ENCODE results near the gene WNT7B. TPM values are rescaled to one million over a fixed set of nuclear protein-coding genes. Genes with fewer than 3 reads are reported as not detected.

Gene WNT7B
- polyA plus RNA-seq, 4 donors = 0.03 to 0.22 (median 0.03) TPM; not detected in 1

DNA sequence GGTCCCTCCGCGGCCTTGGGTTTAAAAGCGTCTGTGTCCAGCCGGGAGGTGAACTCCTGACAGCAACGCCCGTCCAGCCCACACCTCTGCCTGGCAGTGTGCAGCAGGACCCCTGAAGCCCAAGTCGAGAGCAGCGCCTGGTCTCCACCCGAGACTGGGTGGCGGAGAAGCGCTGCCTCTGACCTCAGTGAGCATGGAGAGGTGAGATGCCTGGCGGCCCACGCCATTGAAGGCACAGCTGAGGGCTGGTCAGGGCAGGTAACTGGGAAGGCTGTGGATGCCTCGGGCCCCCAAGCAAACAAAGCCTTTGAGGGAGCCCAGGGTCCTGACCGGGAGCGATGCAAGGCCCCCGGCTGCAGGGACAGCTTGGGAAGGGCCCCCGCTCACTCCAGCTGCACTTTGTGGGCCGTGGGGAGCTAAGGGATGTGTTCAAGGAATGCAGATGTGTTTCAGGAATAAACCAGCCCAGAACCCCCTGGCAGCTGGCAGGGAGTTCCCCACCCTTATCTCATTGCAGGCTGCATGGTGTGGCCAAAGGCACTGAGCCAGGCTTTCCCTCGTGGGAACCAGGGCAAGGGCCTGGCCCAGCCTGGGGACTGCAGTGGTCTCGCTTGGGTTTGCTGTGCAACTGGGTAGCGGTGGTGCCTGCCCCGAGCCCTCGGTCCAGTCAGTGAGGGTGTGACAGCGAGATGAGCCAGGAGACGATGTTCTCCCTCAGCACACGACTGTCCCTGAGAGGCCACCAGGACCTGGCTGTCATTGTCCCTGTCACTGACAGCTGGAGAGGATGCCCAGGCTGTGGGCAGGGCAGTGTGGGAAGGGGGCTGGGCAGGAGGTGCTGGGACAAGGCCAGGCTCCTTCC is 92.5 kb downstream of the WNT7B start:
- H3K4me1 ChIP-seq (ENCODE audit: control insufficient read depth in 3 of 3, insufficient read depth in 2 of 3, low read depth in 1 of 3, low read length in 2 of 3) = peaks cover 0 to 3% (median 0%) of the 10 kb centered on the region in 3 donors
- H3K4me3 ChIP-seq (ENCODE audit: low read depth in 1 of 3, low read length in 3 of 3) = no peak overlapping the region
- no peaks in the 10 kb centered on the region for H3K9me3 ChIP-seq (ENCODE audit: control insufficient read depth in 2 of 2, insufficient read depth in 1 of 2, low read depth in 1 of 2, low read length in 1 of 2)
- no peak overlapping the region for H3K27ac ChIP-seq (ENCODE audit: low read depth in 1 of 3, low read length in 2 of 3)
- FAIRE-seq (no peak), DNase-seq (no peak)
- no peaks in the 10 kb centered on the region for H3K36me3 ChIP-seq (ENCODE audit: control insufficient read depth in 3 of 3, insufficient read depth in 2 of 3, low read depth in 1 of 3, low read length in 3 of 3)
- peaks cover 14 to 47% (median 17%) of the 10 kb centered on the region in 3 donors for H3K27me3 ChIP-seq (ENCODE audit: control insufficient read depth in 3 of 3, insufficient read depth in 3 of 3, low read length in 3 of 3)
- 65 to 77% (median 69%) methylated on average over 27 of the region's 27 CpGs for WGBS, 3 donors

DNA sequence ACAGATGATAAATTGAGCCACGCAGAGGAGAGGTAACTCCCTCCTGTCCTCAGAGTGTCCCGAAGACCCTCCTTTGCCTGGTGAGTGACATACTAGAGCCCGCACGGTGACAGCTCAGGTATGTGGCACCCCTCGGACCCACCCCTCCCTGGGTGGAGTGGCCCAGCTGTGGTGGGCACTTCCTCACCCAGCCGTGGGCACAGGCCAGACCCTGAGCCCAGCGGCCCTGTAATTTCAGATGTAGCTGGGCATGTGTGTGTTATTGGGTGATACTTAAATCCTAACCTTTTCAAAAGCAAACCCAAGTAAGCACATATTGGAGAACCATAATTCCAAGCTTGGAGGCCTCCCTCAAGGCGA is 93.2 kb downstream of the WNT7B start:
- FAIRE-seq (no peak), DNase-seq (no peak)
- Histone ChIP-seq H3K27me3 (ENCODE audit: control insufficient read depth in 3 of 3, insufficient read depth in 3 of 3, low read length in 3 of 3) (peaks cover 14 to 44% (median 19%) of the 10 kb centered on the region in 3 donors), H3K27ac (ENCODE audit: low read depth in 1 of 3, low read length in 2 of 3) (no peak overlapping the region), H3K4me1 (ENCODE audit: control insufficient read depth in 3 of 3, insufficient read depth in 2 of 3, low read depth in 1 of 3, low read length in 2 of 3) (peaks cover 0 to 3% (median 0%) of the 10 kb centered on the region in 3 donors), H3K4me3 (ENCODE audit: low read depth in 1 of 3, low read length in 3 of 3) (no peak overlapping the region), H3K9me3 (ENCODE audit: control insufficient read depth in 2 of 2, insufficient read depth in 1 of 2, low read depth in 1 of 2, low read length in 1 of 2) (no peaks in the 10 kb centered on the region), H3K36me3 (ENCODE audit: control insufficient read depth in 3 of 3, insufficient read depth in 2 of 3, low read depth in 1 of 3, low read length in 3 of 3) (no peaks in the 10 kb centered on the region)
- WGBS, 3 donors = 83 to 85% (median 85%) methylated on average over 8 of the region's 8 CpGs

DNA sequence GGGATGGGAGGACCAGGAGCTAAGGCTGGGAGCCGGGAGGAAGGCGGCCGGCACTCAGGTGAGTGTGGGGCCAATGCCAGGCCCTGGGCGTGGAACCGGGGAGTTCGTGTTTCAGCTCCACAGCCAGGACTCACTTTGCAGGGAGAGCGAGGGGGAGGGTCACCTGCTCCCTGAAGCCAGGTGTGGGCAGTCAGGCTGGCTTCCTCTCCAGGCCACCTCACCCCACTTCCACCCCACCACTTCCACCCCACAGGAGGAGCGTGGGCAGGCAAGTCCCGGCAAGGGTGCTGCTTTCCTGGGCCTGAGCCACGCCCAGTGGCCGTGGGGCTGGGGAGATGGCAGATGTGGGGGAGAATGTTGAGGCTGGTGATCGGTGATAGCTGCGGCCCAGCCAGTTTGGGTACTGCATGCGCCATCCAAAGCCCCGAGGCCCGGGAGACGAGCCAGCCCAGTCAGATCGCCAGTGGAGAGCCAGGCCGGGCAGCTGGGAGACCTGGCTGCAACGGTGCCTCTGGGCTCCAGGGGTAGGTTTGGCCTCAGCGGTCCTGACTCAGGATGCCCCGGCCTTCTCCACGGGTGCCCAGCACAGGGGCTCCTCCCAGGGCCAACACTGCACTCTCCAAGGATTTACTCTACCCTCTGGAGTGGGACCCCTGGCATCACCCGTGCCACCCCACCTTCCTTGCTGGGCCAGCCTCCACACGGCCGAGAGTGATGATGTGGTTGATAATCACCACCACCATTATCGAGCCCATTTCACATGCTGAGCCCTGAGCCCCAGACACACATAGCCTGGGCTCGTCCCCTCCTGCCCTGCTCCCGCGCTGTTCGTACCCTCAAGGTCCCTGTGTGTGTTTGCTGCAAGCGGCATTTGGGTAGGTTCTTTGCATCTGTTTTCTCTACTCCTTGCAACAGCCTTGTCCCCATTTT is 93.8 kb downstream of the WNT7B start:
- FAIRE-seq = no peak
- no peak for DNase-seq

DNA sequence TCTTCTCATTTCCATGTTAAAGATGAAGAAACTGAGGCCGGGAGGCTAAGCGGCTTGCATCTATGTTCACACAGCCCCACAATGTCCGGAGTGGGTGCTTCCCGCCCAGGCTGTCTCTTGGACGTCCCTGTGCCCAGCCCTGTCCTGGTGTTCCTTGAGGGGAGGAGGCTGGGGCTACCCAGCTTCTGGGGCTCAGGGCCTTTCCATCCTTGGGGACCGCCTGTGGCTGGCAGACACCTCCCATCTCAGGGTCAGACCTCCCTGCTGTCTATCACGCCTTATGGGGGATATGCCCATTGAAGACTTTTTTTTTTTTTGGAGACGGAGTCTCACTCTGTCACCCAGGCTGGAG is 95.5 kb downstream of the WNT7B start:
- Histone ChIP-seq H3K27ac (ENCODE audit: low read depth in 1 of 3, low read length in 2 of 3) (no peak overlapping the region), H3K4me1 (ENCODE audit: control insufficient read depth in 3 of 3, insufficient read depth in 2 of 3, low read depth in 1 of 3, low read length in 2 of 3) (peaks cover 0 to 3% (median 0%) of the 10 kb centered on the region in 3 donors), H3K27me3 (ENCODE audit: control insufficient read depth in 3 of 3, insufficient read depth in 3 of 3, low read length in 3 of 3) (peaks cover 14 to 58% (median 32%) of the 10 kb centered on the region in 3 donors), H3K4me3 (ENCODE audit: low read depth in 1 of 3, low read length in 3 of 3) (no peak overlapping the region), H3K36me3 (ENCODE audit: control insufficient read depth in 3 of 3, insufficient read depth in 2 of 3, low read depth in 1 of 3, low read length in 3 of 3) (no peaks in the 10 kb centered on the region), H3K9me3 (ENCODE audit: control insufficient read depth in 2 of 2, insufficient read depth in 1 of 2, low read depth in 1 of 2, low read length in 1 of 2) (no peaks in the 10 kb centered on the region)
- 75 to 82% (median 79%) methylated on average over 8 of the region's 8 CpGs for WGBS, 3 donors
- no peak for FAIRE-seq
- no peak for DNase-seq

More for the DNA sequence above, 93.8 kb downstream of the WNT7B start:
- H3K36me3 ChIP-seq (ENCODE audit: control insufficient read depth in 3 of 3, insufficient read depth in 2 of 3, low read depth in 1 of 3, low read length in 3 of 3) = no peaks in the 10 kb centered on the region
- no peaks in the 10 kb centered on the region for H3K9me3 ChIP-seq (ENCODE audit: control insufficient read depth in 2 of 2, insufficient read depth in 1 of 2, low read depth in 1 of 2, low read length in 1 of 2)
- H3K4me1 ChIP-seq (ENCODE audit: control insufficient read depth in 3 of 3, insufficient read depth in 2 of 3, low read depth in 1 of 3, low read length in 2 of 3) = peaks cover 0 to 3% (median 0%) of the 10 kb centered on the region in 3 donors
- WGBS, 3 donors = 64 to 80% (median 68%) methylated on average over 31 to 32 of the region's 32 CpGs
- H3K27ac ChIP-seq (ENCODE audit: low read depth in 1 of 3, low read length in 2 of 3) = no peak overlapping the region
- no peak overlapping the region for H3K4me3 ChIP-seq (ENCODE audit: low read depth in 1 of 3, low read length in 3 of 3)
- H3K27me3 ChIP-seq (ENCODE audit: control insufficient read depth in 3 of 3, insufficient read depth in 3 of 3, low read length in 3 of 3) = peaks cover 14 to 44% (median 23%) of the 10 kb centered on the region in 3 donors

DNA sequence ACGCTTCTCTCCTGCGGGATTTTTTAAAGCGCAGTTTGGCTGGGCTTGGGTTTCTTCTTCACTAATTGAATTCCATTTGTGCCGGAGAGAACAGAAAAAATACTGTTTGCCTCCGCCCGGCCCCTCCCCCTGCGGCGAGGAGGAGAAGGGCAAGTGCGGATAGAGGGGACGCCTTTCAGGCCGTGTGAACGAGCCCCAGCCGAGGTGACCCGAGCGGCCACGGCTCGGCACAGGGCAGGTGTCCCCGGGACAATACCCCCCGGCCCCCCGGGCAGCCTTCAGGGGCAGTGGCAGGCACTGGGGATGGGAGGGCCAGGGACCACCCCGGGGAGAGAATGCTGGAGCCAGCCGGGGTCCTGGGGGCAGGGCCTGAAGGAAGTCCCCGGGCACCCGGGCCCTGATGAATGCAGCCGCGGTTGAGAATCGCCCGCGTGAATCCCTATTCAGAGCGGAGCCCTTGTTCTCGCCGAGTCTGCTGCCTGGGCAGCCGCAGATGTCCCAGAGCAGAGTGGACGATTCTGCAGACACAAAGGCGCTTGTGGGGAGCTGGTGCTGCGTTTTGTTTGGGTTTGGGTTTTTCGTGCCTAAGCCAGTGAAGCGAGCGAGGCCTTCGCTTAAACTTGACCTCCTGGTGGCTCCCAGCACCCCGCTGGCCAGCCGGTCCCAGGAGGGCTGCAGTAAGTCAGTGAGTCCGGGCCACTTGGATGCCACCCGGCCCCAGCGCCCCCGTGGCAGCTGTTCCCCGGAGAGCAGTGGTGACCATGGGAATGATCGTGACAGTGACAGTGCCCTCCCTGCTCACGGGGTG is 96.0 kb downstream of the WNT7B start:
- Histone ChIP-seq H3K9me3 (ENCODE audit: control insufficient read depth in 2 of 2, insufficient read depth in 1 of 2, low read depth in 1 of 2, low read length in 1 of 2) (no peaks in the 10 kb centered on the region), H3K27ac (ENCODE audit: low read depth in 1 of 3, low read length in 2 of 3) (no peak overlapping the region), H3K4me1 (ENCODE audit: control insufficient read depth in 3 of 3, insufficient read depth in 2 of 3, low read depth in 1 of 3, low read length in 2 of 3) (peaks cover 0 to 3% (median 0%) of the 10 kb centered on the region in 3 donors), H3K36me3 (ENCODE audit: control insufficient read depth in 3 of 3, insufficient read depth in 2 of 3, low read depth in 1 of 3, low read length in 3 of 3) (no peaks in the 10 kb centered on the region), H3K27me3 (ENCODE audit: control insufficient read depth in 3 of 3, insufficient read depth in 3 of 3, low read length in 3 of 3) (peaks cover 14 to 58% (median 32%) of the 10 kb centered on the region in 3 donors), H3K4me3 (ENCODE audit: low read depth in 1 of 3, low read length in 3 of 3) (no peak overlapping the region)
- FAIRE-seq (no peak), DNase-seq (no peak)
- 14 to 19% (median 17%) methylated on average over 48 to 49 of the region's 49 CpGs for WGBS, 3 donors

DNA sequence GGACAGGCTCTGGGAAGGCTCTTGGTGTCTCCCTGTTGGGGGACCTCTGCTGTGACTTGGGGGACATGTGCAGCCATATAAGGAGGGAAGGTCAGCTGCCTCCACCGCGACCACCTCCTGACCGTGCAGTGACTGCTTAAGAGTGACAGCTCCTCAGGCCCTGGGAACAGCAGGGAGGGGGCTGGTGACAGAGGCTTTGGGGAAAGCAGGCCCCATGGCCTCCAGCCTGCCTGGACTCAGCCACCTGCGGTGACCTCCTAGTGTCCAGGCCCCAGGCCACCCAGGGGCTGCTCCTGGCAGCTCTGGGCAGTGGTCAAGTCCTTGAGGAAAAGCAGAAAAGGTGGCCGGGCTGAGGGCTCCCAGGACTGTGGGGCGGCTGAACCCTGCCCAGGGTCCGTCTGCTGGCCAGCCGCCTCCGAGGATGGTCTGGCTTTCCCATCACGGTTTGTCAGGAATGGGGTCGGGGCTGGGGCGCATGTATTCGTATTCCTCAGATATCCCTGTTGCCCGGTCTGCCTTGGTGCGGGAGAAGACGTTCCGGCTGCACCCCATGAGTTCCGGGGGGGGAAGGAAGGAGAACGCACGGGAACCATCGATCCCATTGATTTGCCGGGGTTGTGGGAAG is 96.8 kb downstream of the WNT7B start:
- no peak for DNase-seq

DNA sequence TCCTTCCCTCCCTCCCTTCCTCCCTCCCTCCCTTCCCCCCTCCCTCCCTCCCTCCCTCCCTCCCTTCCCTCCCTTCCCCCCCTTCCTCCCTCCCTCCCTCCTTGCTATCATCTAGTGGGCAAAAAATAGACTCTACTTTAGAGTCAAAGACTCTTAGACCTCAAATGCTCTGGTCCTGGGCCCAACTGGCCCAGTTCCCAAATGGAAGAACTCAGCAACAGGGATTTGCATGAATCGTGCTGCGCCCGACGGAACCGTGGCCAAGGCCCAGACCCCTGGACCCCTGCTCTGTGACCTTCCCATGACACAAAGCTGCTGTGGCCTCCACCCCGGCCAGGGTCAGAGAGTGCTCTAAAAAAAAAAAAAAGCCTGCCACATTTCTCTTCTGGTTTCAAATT is 97.4 kb downstream of the WNT7B start:
- Histone ChIP-seq H3K4me1 (ENCODE audit: control insufficient read depth in 3 of 3, insufficient read depth in 2 of 3, low read depth in 1 of 3, low read length in 2 of 3) (peaks cover 0 to 3% (median 0%) of the 10 kb centered on the region in 3 donors), H3K27me3 (ENCODE audit: control insufficient read depth in 3 of 3, insufficient read depth in 3 of 3, low read length in 3 of 3) (peaks cover 14 to 62% (median 32%) of the 10 kb centered on the region in 3 donors), H3K9me3 (ENCODE audit: control insufficient read depth in 2 of 2, insufficient read depth in 1 of 2, low read depth in 1 of 2, low read length in 1 of 2) (no peaks in the 10 kb centered on the region), H3K27ac (ENCODE audit: low read depth in 1 of 3, low read length in 2 of 3) (no peak overlapping the region), H3K36me3 (ENCODE audit: control insufficient read depth in 3 of 3, insufficient read depth in 2 of 3, low read depth in 1 of 3, low read length in 3 of 3) (no peaks in the 10 kb centered on the region), H3K4me3 (ENCODE audit: low read depth in 1 of 3, low read length in 3 of 3) (peak overlapping the region in 1 of 3 donors; percentile 8)
- 54 to 74% (median 69%) methylated on average over 6 of the region's 6 CpGs for WGBS, 3 donors
- no peak for FAIRE-seq
- DNase-seq = no peak

More for the DNA sequence above, 96.8 kb downstream of the WNT7B start:
- Histone ChIP-seq H3K27ac (ENCODE audit: low read depth in 1 of 3, low read length in 2 of 3) (no peak overlapping the region), H3K4me3 (ENCODE audit: low read depth in 1 of 3, low read length in 3 of 3) (no peak overlapping the region), H3K27me3 (ENCODE audit: control insufficient read depth in 3 of 3, insufficient read depth in 3 of 3, low read length in 3 of 3) (peaks cover 14 to 58% (median 32%) of the 10 kb centered on the region in 3 donors), H3K36me3 (ENCODE audit: control insufficient read depth in 3 of 3, insufficient read depth in 2 of 3, low read depth in 1 of 3, low read length in 3 of 3) (no peaks in the 10 kb centered on the region), H3K4me1 (ENCODE audit: control insufficient read depth in 3 of 3, insufficient read depth in 2 of 3, low read depth in 1 of 3, low read length in 2 of 3) (peaks cover 0 to 3% (median 0%) of the 10 kb centered on the region in 3 donors), H3K9me3 (ENCODE audit: control insufficient read depth in 2 of 2, insufficient read depth in 1 of 2, low read depth in 1 of 2, low read length in 1 of 2) (no peaks in the 10 kb centered on the region)
- WGBS, 3 donors = 25 to 28% (median 26%) methylated on average over 22 of the region's 22 CpGs
- FAIRE-seq = no peak
